Stomach (tissue), 4 donors: Measurements from ENCODE around the gene CBLN1.

ENCODE experiments used
- CTCF ChIP-seq, 7 experiments: fragments of 450-650 bp in 4 of 7; fragments of 200-600 bp in 3 of 7; sonication (generic) in 3 of 7; IDR thresholded peaks; one replicate each; pipeline ENCODE4 v1.5.1; 2016 to 2019; ENCODE audit warnings: antibody characterized with exemption in 7 of 7, control low read depth in 2 of 7, mild to moderate bottlenecking in 1 of 7
- EP300 ChIP-seq: sonication (generic); formaldehyde crosslinking; IDR thresholded peaks from one replicate; pipeline ENCODE4 v1.6.1; 2017; ENCODE audit warnings: antibody characterized with exemption
- POLR2A ChIP-seq, 4 donors: fragments of 450-650 bp; IDR thresholded peaks; one replicate each; pipeline ENCODE4 v1.6.1; 2016; ENCODE audit warnings: antibody characterized with exemption in 4 of 4, control low read depth in 2 of 4, mild to moderate bottlenecking in 1 of 4, moderate library complexity in 1 of 4
- POLR2AphosphoS5 ChIP-seq, 3 donors: sonication (generic); formaldehyde crosslinking; IDR thresholded peaks; one replicate each; pipeline ENCODE4 v1.6.1; 2016; ENCODE audit warnings: antibody characterized with exemption in 3 of 3

- TF ChIP-seq POLR2A (IDR thresholded peaks at IDR 0.05) (no peak), CTCF (IDR thresholded peaks at IDR 0.05) (no peak), EP300 (no peak), POLR2AphosphoS5 (IDR thresholded peaks at IDR 0.05) (no peak)
Measured at GRCh38 chr16:49274591-49274990, 7.0 kb downstream of the CBLN1 start.
